GM11168 (cell line): ENCODE data around the gene LTK.
"Not testable (repeated sequence)": the region's sequence is repeated elsewhere in the genome, so short reads cannot be mapped to it uniquely, and the experiment has no call there.

Experiments used
- in situ Hi-C: fragments of 300-500 bp; cut with MboI; formaldehyde crosslinking; loops from one replicate; pipeline ENCODE4 v1.12.0; 2022; ENCODE audit warnings: low sequenced_read_pairs; ENCODE audit not compliant: unreplicated experiment

The LTK gene

GRCh38 chr15:41482110-41482877 is 31.3 kb downstream of the LTK start:
- in situ Hi-C loops = no loop called here

GRCh38 chr15:41480396-41481140 is 33.1 kb downstream of the LTK start:
- in situ Hi-C loops = no loop called here

- in situ Hi-C loops = no loop called here
These were observed 37.1 kb downstream of the LTK start for GRCh38 chr15:41476416-41477048.

GRCh38 chr15:41474941-41475340 is 38.7 kb downstream of the LTK start:
- in situ Hi-C loops = no loop called here

- in situ Hi-C loops = no loop called here
These were observed 39.2 kb downstream of the LTK start for GRCh38 chr15:41474436-41474835.

GRCh38 chr15:41473418-41473817 is 40.2 kb downstream of the LTK start:
- in situ Hi-C loops = no loop called here

- in situ Hi-C loops = not testable (repeated sequence)
These were observed 44.0 kb downstream of the LTK start for GRCh38 chr15:41469644-41470043.

- in situ Hi-C loops = no loop called here
These were observed 46.9 kb downstream of the LTK start for GRCh38 chr15:41466711-41467110.

GRCh38 chr15:41465822-41466421 is 47.7 kb downstream of the LTK start:
- in situ Hi-C loops = no loop called here

- in situ Hi-C loops = no loop called here
These were observed 48.6 kb downstream of the LTK start for GRCh38 chr15:41464889-41465580.

GRCh38 chr15:41462084-41462795 is 51.4 kb downstream of the LTK start:
- in situ Hi-C loops = no loop called here
